Mucosa of rectum (tissue), 2 donors: Measurements from ENCODE around the gene PIGL.
"Not testable (repeated sequence)": the region's sequence is repeated elsewhere in the genome, so short reads cannot be mapped to it uniquely, and the experiment has no call there.

Source experiments
- H3K27ac ChIP-seq, 2 donors: one replicate each; pipeline ENCODE4 v1.7.0; 2013; ENCODE audit warnings: inconsistent platforms in 2 of 2, low read depth in 2 of 2, low read length in 2 of 2
- H3K27me3 ChIP-seq, 2 donors: one replicate each; pipeline ENCODE4 v1.7.0; 2013; ENCODE audit warnings: low read length in 2 of 2; ENCODE audit not compliant: control insufficient read depth in 2 of 2, insufficient read depth in 2 of 2
- H3K36me3 ChIP-seq, 2 donors: one replicate each; pipeline ENCODE4 v1.7.0; 2013; ENCODE audit warnings: low read length in 2 of 2; ENCODE audit not compliant: control insufficient read depth in 2 of 2, insufficient read depth in 2 of 2
- H3K4me1 ChIP-seq, 2 donors: one replicate each; pipeline ENCODE4 v1.7.0; 2013; ENCODE audit warnings: low read length in 2 of 2, mild to moderate bottlenecking in 1 of 2; ENCODE audit not compliant: control insufficient read depth in 2 of 2, insufficient read depth in 2 of 2
- H3K4me3 ChIP-seq, 2 donors: one replicate each; pipeline ENCODE4 v1.7.0; 2013; ENCODE audit warnings: low read length in 2 of 2
- H3K9ac ChIP-seq, 2 donors: one replicate each; pipeline ENCODE4 v1.7.0; 2013; ENCODE audit warnings: low read length in 2 of 2, low read depth in 1 of 2, mild to moderate bottlenecking in 1 of 2
- H3K9me3 ChIP-seq, 2 donors: one replicate each; pipeline ENCODE4 v1.7.0; 2013; ENCODE audit warnings: low read length in 2 of 2; ENCODE audit not compliant: control insufficient read depth in 2 of 2
- donor health status: healthy.
- donor health status: Normal muscosa, but diverticular disease.

The PIGL gene

GRCh38 chr17:16217002-16217635 is at the start of gene PIGL:
Gene PIGL (plus strand): TSS chr17:16217210. CDS start chr17:16217227, 17 bp downstream.
- Histone ChIP-seq H3K36me3 (no peaks in the 10 kb centered on the region), H3K4me3 (peak within 1 kb of the TSS; percentile 78 to 99), H3K27ac (peak within 1 kb of the TSS; percentile 98 to 99)

GRCh38 chr17:16171613-16172012 is 45.4 kb upstream of the PIGL start:
- peaks cover 3 to 15% of the 10 kb centered on the region in 2 donors for H3K36me3 ChIP-seq
- H3K27me3 ChIP-seq: no peaks in the 10 kb centered on the region
- H3K4me3 ChIP-seq: no peak overlapping the region
- no peak overlapping the region for H3K27ac ChIP-seq
- no peak overlapping the region for H3K9ac ChIP-seq
- peaks cover 0 to 2% of the 10 kb centered on the region in 2 donors for H3K4me1 ChIP-seq
- H3K9me3 ChIP-seq: no peaks in the 10 kb centered on the region

More at GRCh38 chr17:16217002-16217635, at the start of gene PIGL:
- Histone ChIP-seq H3K4me1 (peaks cover 22 to 23% of the 10 kb centered on the region in 2 donors), H3K9ac (peak within 1 kb of the TSS; percentile 92 to 98), H3K9me3 (no peaks in the 10 kb centered on the region), H3K27me3 (no peaks in the 10 kb centered on the region)

- Histone ChIP-seq H3K4me3 (no peak overlapping the region), H3K4me1 (no peaks in the 10 kb centered on the region), H3K36me3 (peaks cover 0 to 5% of the 10 kb centered on the region in 2 donors), H3K9ac (no peak overlapping the region), H3K27ac (no peak overlapping the region), H3K27me3 (no peaks in the 10 kb centered on the region), H3K9me3 (no peaks in the 10 kb centered on the region)
Measured at GRCh38 chr17:16178836-16179235, 38.2 kb upstream of the PIGL start.

- Histone ChIP-seq H3K4me3 (no peak overlapping the region), H3K9ac (no peak overlapping the region), H3K27me3 (no peaks in the 10 kb centered on the region), H3K9me3 (no peaks in the 10 kb centered on the region), H3K4me1 (no peaks in the 10 kb centered on the region), H3K36me3 (peaks cover 12 to 17% of the 10 kb centered on the region in 2 donors), H3K27ac (no peak overlapping the region)
Measured at GRCh38 chr17:16181581-16181980, 35.4 kb upstream of the PIGL start.

DNA sequence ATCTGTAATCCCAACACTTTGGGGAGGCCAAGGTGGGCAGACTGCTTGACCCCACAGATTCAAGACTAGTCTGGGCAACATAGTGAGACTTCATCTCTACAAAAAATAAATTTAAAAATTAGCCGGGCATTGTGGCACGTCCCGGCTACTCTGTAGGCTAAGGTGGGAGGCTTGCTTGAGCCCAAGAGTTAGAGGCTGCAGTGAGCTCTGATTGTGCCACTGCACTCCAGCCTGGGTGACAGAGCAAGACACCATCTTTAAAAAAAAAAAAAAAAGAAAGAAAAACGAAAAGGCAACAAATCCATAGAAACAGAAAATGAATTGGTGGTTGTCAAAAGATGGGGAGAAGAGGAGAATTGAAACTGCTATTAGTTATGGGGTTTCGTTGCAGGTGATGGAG is 29.4 kb upstream of the PIGL start:
- Histone ChIP-seq H3K4me1 (no peaks in the 10 kb centered on the region), H3K27ac (no peak overlapping the region), H3K36me3 (peaks cover 30 to 33% of the 10 kb centered on the region in 2 donors), H3K27me3 (no peaks in the 10 kb centered on the region), H3K4me3 (no peak overlapping the region), H3K9me3 (no peaks in the 10 kb centered on the region), H3K9ac (no peak overlapping the region)

DNA sequence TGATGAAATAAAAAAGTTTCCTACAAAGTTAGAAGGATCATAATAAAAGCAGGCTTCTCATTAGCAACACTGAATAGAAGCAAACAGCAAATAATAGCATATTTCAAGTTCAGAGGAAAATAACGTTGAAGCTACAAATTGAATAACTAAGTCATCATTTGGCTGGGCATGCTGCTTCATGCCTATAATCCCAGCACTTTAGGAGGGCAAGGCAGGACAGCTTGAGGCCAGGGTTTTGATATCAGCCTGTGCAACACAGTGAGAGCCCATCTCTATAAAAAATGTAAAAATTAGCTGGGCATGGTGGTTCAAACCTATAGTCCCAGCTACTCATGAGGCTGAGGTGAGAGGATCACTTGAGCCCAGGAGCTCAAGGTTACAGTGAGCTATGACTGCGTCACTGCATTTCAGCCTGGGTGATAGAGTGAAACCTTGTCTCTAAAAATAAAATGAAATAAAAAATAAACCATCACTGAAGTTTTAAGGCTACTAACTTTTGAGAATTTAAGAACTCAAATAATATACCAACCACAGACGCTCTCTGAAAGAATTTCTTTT is 27.1 kb upstream of the PIGL start:
- H3K36me3 ChIP-seq: peaks cover 36 to 37% of the 10 kb centered on the region in 2 donors

DNA sequence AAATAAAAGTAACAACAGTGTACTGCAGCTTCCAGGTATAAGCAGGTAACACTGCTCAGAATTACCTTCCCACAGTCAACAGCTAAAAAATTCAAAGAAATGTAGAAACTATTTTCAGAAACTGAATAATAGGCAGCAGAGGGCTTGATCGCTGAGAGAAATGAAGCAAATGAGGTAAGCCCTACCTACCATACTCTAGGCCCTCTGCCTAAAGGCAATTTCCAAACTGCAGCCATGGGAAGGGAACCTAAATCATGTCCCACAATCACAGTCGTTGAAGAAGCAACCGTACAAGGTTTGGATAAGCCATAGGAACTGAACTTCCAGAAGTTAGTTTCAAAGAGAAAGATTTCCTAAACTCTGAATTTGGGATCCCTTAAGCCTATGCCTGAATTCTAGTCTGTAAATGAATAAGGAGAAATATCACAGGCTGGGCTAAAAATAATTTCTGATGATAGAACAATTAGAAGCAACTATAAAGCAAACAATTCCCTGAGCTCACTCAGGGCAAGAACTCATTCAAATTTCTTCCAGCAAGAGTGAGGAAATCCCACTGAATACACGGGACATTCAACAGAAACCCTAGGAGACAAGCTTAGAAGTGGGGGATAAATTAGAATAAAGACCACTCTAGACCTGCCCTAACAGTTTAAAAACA is 26.2 kb upstream of the PIGL start:
- Histone ChIP-seq H3K4me1 (no peaks in the 10 kb centered on the region), H3K36me3 (peaks cover 33 to 34% of the 10 kb centered on the region in 2 donors), H3K27me3 (no peaks in the 10 kb centered on the region), H3K27ac (no peak overlapping the region), H3K9ac (no peak overlapping the region), H3K4me3 (no peak overlapping the region), H3K9me3 (no peaks in the 10 kb centered on the region)

More for the DNA sequence above, 27.1 kb upstream of the PIGL start:
- H3K9me3 ChIP-seq: no peaks in the 10 kb centered on the region
- H3K4me3 ChIP-seq: no peak overlapping the region
- H3K4me1 ChIP-seq: no peaks in the 10 kb centered on the region
- H3K9ac ChIP-seq: no peak overlapping the region
- no peaks in the 10 kb centered on the region for H3K27me3 ChIP-seq
- H3K27ac ChIP-seq: no peak overlapping the region

DNA sequence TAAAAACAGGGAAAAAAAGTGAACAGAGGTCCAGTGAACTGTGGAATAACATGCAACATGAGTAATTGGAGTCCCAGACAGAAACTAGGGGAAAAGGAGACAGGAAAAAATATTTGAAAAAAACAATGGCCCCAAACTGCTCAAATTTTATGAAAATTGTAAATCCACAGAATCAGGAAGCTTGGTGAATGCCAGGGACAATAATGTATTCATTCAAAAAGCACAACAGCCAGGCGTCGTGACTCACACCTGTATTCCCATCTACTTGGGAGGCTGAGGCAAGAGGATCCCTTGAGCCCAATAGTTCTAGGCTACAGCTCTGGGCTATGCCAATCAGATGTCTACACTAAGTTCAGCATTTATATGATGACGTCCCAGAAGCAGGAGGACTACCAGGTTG is 25.4 kb upstream of the PIGL start:
- no peak overlapping the region for H3K27ac ChIP-seq
- H3K27me3 ChIP-seq: no peaks in the 10 kb centered on the region
- no peaks in the 10 kb centered on the region for H3K9me3 ChIP-seq
- H3K4me3 ChIP-seq: no peak overlapping the region
- H3K36me3 ChIP-seq: peaks cover 26 to 27% of the 10 kb centered on the region in 2 donors
- H3K4me1 ChIP-seq: no peaks in the 10 kb centered on the region
- no peak overlapping the region for H3K9ac ChIP-seq

DNA sequence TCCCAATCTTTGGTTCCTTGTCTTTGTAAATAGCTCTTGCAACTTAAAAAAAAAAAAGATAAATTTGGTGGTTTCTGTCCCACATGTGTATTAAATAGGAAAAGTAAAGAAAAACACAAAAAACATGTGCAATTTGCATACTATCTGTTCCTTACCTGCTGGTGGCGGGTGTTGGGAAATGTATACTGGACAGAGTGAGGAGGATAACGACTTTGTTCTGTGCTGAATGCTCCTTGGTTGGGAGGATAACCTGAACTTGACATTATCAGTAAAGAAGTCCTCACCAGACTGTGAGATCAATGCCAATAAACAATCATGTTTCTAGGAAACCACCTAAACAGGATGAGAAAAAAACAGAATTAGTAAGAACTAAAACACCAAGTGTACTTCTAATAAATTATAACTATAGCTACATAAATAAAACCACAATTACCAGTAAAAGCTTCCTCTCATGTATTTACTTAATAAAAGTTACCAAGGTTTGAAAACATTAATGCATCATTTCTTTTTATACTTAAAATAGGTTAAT is 22.6 kb upstream of the PIGL start:
- not testable (repeated sequence) for H3K4me3 ChIP-seq, H3K27ac ChIP-seq, H3K4me1 ChIP-seq, H3K9ac ChIP-seq, H3K27me3 ChIP-seq, H3K9me3 ChIP-seq
- H3K36me3 ChIP-seq: peaks cover 28 to 30% of the 10 kb centered on the region in 2 donors

DNA sequence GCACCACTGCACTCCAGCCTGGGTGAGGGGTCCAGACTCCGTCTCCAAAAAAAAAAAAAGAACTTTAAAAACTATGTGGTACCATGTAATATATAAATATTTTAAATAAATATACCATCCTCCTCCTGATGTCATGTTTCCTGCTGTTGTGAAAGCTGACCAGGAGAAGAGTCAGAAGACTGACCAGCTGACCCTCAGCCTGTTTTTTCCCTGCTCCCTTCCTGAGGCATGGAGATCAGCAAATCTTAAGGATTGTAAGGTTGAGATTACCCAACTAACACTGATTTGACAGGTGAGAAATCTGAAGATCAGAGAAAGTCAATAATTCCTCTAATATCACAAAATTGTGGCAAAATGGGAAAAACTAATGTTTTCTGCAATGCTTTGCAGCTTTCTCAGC is 19.7 kb upstream of the PIGL start:
- Histone ChIP-seq H3K27me3 (no peaks in the 10 kb centered on the region), H3K4me3 (no peak overlapping the region), H3K36me3 (peaks cover 14 to 17% of the 10 kb centered on the region in 2 donors), H3K9me3 (no peaks in the 10 kb centered on the region), H3K4me1 (peaks cover 9 to 14% of the 10 kb centered on the region in 2 donors), H3K9ac (no peak overlapping the region), H3K27ac (no peak overlapping the region)
